ENCODE data around the gene DNAJC3.
"Not testable (repeated sequence)": the region's sequence is repeated elsewhere in the genome, so short reads cannot be mapped to it uniquely, and the experiment has no call there.

The DNAJC3 gene

GRCh38 chr13:95781940-95782339 lies 105.0 kb downstream of the DNAJC3 start:
- DNase-seq, result not testable (repeated sequence)

GRCh38 chr13:95783747-95784146 lies 106.8 kb downstream of the DNAJC3 start:
- no peak for DNase-seq

- DNase-seq, result no peak
Observed at GRCh38 chr13:95784161-95784899, 107.4 kb downstream of the DNAJC3 start.

- no peak for DNase-seq
Observed at GRCh38 chr13:95784900-95785290, 108.0 kb downstream of the DNAJC3 start.

- DNase-seq, result no peak
Observed at GRCh38 chr13:95787356-95788099, 110.6 kb downstream of the DNAJC3 start.

GRCh38 chr13:95788100-95788463 lies 111.1 kb downstream of the DNAJC3 start:
- no peak for DNase-seq

GRCh38 chr13:95789315-95789714 lies 112.4 kb downstream of the DNAJC3 start:
- not testable (repeated sequence) for DNase-seq

DNA sequence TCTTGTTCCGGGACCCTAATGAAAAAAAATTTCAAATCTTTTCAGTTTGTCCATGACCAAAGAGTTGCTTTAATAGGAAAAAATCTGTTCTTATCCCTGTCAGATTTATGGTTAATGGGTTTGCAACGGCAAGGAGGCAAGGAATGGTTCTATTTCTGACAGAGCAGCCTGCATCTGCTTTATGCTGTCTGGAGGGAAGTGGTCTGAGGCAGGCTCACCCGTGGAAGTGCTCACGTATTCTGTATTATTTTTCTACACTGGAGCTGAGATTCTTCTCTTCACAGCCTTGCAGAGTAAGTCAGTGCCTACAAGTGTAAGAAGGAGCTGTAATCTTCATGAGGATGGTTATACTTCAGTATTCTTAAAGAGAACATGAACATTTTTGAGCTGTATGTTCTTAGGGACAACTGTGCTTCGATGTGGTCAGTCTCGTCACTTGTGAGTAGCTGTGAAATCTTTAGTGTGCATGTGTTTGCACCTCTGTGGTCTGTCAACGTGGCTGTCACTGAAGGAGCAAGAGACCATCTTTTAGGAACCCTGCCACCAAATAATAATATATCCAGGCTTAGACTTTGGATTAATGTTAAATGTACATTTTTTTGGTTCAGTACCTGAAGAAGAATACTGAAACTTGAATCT lies 114.3 kb downstream of the DNAJC3 start:
- no peak for DNase-seq

GRCh38 chr13:95793018-95793555 lies 116.1 kb downstream of the DNAJC3 start:
- no peak for DNase-seq

DNA sequence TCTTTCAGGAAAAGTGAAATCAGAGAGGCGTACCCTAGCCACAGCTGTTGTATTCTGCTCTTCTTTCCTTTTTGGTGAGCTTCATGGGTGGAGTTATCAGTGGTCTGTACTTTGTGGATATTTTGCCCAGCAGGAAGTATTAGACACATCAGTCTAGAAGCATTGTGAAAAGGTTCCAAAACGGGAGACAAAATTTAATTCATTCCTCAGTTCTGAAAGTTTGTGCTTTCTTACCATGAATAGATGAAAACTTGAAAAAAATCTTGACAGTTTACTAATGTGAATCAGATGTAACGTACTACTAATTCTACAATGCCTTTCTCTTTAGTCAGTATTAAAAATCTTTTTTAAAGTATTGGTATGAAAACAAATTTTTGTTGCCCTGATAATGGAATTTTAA lies 116.8 kb downstream of the DNAJC3 start:
- DNase-seq, result no peak

DNA sequence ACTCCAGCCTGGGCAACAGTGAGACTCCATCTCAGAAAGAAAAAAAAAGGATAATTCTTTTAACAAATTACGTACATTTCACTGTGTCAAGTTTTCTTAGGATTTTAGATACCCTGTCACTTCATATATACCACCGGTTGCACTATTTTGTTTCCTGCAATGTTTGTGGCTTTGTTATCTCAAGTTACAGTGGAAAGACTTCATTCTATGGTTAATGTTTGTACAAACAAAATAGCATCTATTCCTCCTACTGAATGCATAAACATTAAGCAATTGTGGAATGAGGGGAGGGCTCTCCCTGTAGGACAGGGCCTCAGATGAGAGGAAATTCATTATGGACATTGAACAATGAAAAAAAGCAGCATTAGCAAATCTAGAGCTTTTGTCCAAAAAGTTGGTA lies 120.1 kb downstream of the DNAJC3 start:
- DNase-seq, result no peak

GRCh38 chr13:95800436-95800835 lies 123.5 kb downstream of the DNAJC3 start:
- no peak for DNase-seq

GRCh38 chr13:95801825-95802224 lies 124.9 kb downstream of the DNAJC3 start:
- no peak for DNase-seq

DNA sequence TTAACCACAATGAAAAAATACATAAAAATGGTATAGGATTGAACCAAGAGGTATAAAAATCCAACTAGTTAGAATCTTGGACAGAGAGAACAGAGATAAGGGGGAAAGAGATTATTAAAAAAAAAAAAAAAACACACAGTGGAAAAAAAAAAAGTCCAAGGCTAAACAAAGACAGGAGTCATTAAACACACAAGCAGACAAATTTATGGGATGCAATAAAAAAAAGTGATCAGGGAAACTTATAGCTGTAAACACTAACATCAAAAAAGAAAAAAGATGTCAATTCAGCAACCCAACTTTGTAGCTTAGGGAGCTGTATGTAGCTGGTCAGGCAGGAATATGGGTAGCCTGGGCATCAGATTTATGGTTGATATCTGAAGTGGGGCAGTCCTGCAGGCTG lies 129.0 kb downstream of the DNAJC3 start:
- no peak for DNase-seq

- DNase-seq, result no peak
Observed at GRCh38 chr13:95809429-95809828, 132.5 kb downstream of the DNAJC3 start.

DNA sequence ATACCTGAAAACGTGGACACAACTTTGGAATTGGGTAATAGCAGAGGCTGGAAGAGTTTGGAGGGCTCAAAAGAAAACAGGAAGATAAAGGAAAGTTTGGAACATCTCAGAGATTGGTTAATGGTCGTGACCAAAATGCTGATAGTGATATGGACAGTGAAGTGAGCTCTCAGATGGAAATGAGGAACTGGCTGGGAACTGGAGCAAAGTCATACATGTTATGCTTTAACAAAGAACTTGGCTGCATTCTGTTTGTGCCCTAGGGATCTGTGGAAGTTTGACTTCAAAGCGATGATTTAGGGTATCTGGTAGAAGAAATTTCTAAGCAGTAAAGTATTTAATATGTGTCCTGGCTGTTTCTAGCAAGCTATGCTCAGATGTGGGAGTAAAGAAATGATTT lies 136.2 kb downstream of the DNAJC3 start:
- no peak for DNase-seq

GRCh38 chr13:95814495-95814894 lies 137.6 kb downstream of the DNAJC3 start:
- no peak for DNase-seq

DNA sequence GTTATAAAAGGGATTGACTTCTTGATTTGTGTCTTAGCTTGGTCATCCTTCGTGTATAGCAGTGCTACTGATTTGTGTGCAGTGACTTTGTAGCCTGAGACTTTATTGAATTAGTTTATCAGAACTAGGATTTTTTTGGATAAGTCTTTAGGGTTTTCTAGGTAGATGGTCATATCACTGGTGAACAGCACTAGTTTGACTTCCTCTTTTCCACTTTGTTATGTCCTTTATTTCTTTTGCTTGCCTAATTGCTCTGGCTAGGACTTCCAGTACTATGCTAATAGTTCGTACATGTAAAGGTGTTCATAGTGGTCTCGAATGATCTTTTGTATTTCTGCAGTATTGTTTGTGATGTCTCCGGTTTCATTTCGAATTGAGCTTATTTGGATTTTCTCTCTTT lies 145.4 kb downstream of the DNAJC3 start:
- no peak for DNase-seq

DNA sequence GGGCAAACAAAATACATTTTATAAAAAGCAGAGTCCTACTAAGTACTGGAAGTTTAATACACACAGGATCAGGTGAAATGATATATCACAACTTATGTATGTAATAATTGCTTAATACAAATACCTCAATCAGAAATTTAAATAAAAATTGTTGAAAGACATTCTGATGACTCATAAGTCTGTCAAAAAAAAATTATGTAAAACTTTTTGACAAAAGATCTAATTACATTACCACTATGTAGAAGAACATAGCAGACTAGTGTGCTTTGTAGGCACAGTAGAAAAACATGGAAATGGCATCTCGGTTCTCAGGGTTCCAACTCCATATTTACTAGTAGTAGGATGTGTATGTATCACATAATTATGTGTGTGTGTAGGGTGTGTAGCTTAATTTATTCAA lies 156.2 kb downstream of the DNAJC3 start:
- no peak for DNase-seq

- no peak for DNase-seq
Observed at GRCh38 chr13:95833719-95834118, 156.8 kb downstream of the DNAJC3 start.

DNA sequence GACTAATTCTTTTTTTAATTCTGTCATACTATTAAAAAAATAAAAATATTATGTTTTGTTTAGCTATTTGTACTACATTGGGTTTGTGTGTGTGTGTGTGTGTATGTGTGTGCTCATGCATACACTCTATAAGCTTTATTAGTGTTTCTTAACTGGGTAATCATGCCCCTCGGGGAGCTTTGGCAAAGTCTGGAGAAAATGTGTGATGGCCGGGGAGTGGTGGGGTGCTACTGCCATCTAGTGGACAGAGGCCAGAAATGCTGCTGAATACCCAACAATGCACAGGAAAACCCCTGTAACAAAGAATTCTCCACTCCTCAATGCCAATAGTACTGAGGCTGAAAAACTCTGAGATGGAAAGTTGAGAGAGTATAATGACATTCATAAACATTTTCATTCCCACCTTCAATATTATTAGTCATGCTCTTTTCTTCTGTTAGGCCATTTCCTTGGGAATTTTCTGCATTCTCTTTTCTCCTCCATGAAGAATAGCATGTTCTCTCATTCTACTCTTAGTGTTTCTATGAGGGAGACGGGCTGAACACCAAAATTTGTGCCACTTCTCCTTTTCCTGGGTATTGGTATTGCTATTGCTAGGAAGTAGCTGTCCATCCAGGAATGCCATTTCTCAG lies 157.3 kb downstream of the DNAJC3 start:
- DNase-seq, result peak in 12 of 14 donors; percentile 3 to 62 (median 36)

DNA sequence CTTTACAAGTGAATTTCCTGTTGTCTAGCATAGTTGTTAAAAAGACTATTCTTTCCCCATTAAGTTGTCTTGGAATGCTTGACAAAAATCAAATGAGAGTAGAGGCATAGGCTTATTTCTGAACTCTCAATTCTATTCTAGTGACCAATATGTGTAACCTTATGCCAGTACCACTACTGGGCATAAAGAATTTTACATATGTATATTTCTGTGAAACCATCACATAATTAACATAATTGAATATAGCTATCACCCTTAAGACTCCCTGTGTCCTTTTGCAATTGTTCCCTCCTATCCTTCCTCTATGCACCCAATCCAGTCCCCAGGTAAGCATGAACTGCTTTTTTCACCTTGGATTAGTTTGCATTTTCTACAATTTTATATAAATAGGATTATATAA lies 165.0 kb downstream of the DNAJC3 start:
- DNase-seq, result no peak

DNA sequence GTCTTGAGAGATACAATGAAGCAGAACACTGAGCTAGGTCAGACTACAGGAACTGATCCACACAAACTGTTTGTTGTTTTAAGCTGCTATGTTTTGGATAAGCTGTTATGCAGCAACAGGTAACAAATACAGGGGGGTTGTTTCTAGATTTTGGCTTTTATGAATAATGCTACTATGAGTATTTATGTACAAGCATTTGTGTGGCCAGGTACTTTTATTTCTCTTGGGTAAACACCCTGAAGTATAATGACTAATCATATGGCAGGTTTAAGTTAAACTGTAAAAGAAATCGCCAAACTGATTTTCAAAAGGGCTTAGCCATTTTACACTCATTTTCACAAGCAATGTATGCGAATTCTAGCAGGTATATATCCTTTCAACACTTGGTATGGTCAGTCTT lies 166.0 kb downstream of the DNAJC3 start:
- no peak for DNase-seq
